ENCODE measurements around the gene SLC6A20. TPM values are rescaled to one million over a fixed set of nuclear protein-coding genes. Genes with fewer than 3 reads are reported as not detected.

SLC6A20 gene
- total and polyA plus RNA-seq, 2 of the 13 experiments (the other 11 are each of a cell fraction or from before 2014, with no cell fraction given), result not detected

DNA sequence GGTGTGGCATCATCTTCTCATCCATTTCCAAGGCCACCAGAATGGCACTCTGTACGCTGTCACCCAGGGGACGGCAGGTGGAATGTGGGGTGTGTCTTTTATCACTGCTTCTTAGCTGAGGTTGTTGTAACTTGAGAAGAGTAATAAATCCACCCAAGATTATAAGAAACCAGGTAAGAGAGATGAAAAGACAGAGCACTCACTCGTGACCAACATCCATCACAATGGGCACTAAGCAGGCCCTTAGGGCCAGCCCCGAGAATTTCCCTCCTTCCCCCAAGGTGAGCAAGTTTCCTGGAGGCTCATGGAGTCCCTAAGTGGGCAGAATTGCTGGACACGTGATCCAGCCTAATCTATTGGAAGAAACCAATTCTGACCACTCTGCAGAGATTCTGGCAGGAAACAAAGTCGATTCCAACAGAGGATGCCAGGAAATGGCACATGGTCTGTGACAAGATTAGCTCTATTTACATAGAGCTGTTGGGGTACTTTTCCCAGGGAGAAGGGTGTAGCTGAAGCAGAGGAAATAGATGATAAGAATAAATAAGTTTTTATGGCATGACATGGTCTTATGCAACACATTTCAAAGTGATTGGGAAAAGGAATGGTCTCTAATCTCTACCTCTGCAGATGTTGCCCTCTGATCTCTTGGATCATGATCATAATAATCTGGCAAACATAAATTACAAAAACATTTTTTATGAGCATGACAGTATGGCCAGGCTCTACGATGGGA, 22.5 kb downstream of the SLC6A20 start (continued):
- TF ChIP-seq, protein P1, sequence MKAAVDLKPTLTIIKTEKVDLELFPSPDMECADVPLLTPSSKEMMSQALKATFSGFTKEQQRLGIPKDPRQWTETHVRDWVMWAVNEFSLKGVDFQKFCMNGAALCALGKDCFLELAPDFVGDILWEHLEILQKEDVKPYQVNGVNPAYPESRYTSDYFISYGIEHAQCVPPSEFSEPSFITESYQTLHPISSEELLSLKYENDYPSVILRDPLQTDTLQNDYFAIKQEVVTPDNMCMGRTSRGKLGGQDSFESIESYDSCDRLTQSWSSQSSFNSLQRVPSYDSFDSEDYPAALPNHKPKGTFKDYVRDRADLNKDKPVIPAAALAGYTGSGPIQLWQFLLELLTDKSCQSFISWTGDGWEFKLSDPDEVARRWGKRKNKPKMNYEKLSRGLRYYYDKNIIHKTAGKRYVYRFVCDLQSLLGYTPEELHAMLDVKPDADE (CRISPR knock-in tag; IDR thresholded peaks at IDR 0.05), result no peak
- TF ChIP-seq GTF3A (CRISPR knock-in tag; conservative IDR thresholded peaks at IDR 0.05) (no peak), ZNF703 (CRISPR knock-in tag; IDR thresholded peaks at IDR 0.05; ENCODE audit: borderline replicate concordance) (no peak), ZSCAN22 (CRISPR knock-in tag; IDR thresholded peaks at IDR 0.05) (no peak), HDAC6 (IDR thresholded peaks at IDR 0.05; ENCODE audit: low read depth, low read length) (no peak)

DNA sequence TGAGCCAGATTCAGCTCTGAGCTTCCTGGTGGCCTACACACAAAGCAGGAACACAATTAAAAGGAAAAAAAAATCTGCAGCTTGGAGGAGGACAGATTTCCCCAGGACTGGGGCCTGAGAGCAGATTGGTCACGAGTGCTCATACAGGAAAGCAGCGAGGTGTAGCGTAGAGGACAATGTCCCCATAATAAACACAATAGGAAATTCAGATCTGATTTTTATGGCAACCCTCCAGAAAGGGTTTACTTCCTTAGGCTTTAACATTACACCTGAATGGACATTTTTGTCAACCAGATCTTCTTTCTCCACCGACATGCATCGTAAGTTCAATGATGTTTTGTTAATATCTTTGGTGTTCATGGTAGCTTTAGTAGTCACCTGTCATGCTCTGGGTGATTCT, 23.3 kb downstream of the SLC6A20 start:
- 17% methylated on average over 5 of the region's 5 CpGs for WGBS (ENCODE audit: low lambda C conversion rate)
- Histone ChIP-seq H3K4me2 (ENCODE audit: low read depth, low read length) (no peak overlapping the region), H3K79me2 (ENCODE audit: insufficient read depth, low read length) (no peaks in the 10 kb centered on the region), H3K4me3 (replicated peaks in 1 of 3; ENCODE audit: insufficient read depth in 1 of 3, low read depth in 2 of 3, low read length in 3 of 3) (no peak overlapping the region), H2AFZ (ENCODE audit: low read length) (no peak overlapping the region), H3K27me3 (ENCODE audit: control insufficient read depth in 1 of 2, insufficient read depth in 2 of 2, low read length in 2 of 2) (peaks cover 0 to 44% of the 10 kb centered on the region in 2 experiments; a peak in 4 of 5 replicates), H3K27ac (ENCODE audit: extremely low read length, insufficient read depth, low read length) (no peak overlapping the region), H3K9me3 (ENCODE audit: low read length) (no peaks in the 10 kb centered on the region), H3K9ac (ENCODE audit: insufficient read depth, low read depth, low read length) (no peak overlapping the region), H3K36me3 (replicated peaks in 1 of 2; ENCODE audit: control insufficient read depth in 1 of 2, insufficient read depth in 2 of 2, low read length in 2 of 2) (no peaks in the 10 kb centered on the region), H3K4me1 (ENCODE audit: insufficient read depth, low read length) (no peaks in the 10 kb centered on the region), H4K20me1 (ENCODE audit: insufficient read depth, low read length) (no peaks in the 10 kb centered on the region)
- in situ Hi-C loops (cut with HindIII; ENCODE audit: extremely low pct_ligation_motif_present, low pct_unique_long_range_greater_than_20kb) (no loop called here), intact Hi-C loops (cut with micrococcal nuclease; ENCODE audit: unreplicated experiment) (no loop called here)
- BruUV-seq (replicated peaks), result no TSS peak
- ATAC-seq (no peak), DNase-seq (ENCODE audit: low spot score) (no peak), FAIRE-seq (no peak)
- no peak for TF ChIP-seq ZNF24 (IDR thresholded peaks at IDR 0.05)
- no peak for TF ChIP-seq ZNF253 (CRISPR knock-in tag; IDR thresholded peaks at IDR 0.05; ENCODE audit: borderline replicate concordance)
- no peak for TF ChIP-seq PRMT3 (CRISPR knock-in tag; IDR thresholded peaks at IDR 0.05; ENCODE audit: borderline replicate concordance, low read depth)
- TF ChIP-seq, protein P2, sequence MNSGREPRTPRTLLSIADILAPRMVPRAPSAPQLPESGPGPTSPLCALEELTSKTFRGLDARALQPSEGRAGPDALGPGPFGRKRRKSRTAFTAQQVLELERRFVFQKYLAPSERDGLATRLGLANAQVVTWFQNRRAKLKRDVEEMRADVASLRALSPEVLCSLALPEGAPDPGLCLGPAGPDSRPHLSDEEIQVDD (CRISPR knock-in tag; IDR thresholded peaks at IDR 0.05; ENCODE audit: borderline replicate concordance), result no peak
- TF ChIP-seq, protein P3, sequence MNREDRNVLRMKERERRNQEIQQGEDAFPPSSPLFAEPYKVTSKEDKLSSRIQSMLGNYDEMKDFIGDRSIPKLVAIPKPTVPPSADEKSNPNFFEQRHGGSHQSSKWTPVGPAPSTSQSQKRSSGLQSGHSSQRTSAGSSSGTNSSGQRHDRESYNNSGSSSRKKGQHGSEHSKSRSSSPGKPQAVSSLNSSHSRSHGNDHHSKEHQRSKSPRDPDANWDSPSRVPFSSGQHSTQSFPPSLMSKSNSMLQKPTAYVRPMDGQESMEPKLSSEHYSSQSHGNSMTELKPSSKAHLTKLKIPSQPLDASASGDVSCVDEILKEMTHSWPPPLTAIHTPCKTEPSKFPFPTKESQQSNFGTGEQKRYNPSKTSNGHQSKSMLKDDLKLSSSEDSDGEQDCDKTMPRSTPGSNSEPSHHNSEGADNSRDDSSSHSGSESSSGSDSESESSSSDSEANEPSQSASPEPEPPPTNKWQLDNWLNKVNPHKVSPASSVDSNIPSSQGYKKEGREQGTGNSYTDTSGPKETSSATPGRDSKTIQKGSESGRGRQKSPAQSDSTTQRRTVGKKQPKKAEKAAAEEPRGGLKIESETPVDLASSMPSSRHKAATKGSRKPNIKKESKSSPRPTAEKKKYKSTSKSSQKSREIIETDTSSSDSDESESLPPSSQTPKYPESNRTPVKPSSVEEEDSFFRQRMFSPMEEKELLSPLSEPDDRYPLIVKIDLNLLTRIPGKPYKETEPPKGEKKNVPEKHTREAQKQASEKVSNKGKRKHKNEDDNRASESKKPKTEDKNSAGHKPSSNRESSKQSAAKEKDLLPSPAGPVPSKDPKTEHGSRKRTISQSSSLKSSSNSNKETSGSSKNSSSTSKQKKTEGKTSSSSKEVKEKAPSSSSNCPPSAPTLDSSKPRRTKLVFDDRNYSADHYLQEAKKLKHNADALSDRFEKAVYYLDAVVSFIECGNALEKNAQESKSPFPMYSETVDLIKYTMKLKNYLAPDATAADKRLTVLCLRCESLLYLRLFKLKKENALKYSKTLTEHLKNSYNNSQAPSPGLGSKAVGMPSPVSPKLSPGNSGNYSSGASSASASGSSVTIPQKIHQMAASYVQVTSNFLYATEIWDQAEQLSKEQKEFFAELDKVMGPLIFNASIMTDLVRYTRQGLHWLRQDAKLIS (CRISPR knock-in tag; IDR thresholded peaks at IDR 0.05), result no peak
- TF ChIP-seq ZNF776 (CRISPR knock-in tag; IDR thresholded peaks at IDR 0.05), result no peak
- TF ChIP-seq NFYC (CRISPR knock-in tag; IDR thresholded peaks at IDR 0.05), result no peak
- no peak for TF ChIP-seq ZNF337 (CRISPR knock-in tag; IDR thresholded peaks at IDR 0.05; ENCODE audit: borderline replicate concordance, low read depth)
- TF ChIP-seq ZNF564 (CRISPR knock-in tag; IDR thresholded peaks at IDR 0.05), result no peak
- TF ChIP-seq ETV6 (CRISPR knock-in tag; conservative IDR thresholded peaks at IDR 0.05), result no peak
- POLR2A ChIA-PET, result no interaction called here
- CTCF ChIA-PET (ENCODE audit: low intra/inter-chr PET ratio, low total read pairs), result no interaction called here
